Non-pigmented ciliary epithelial cell (primary cell): Measurements from ENCODE around the gene GHRH.

Experiments used
- DNase-seq: peaks from one replicate; pipeline ENCODE4 v3.0.0-alpha.2; 2010; ENCODE audit warnings: low read depth

The GHRH gene

GRCh38 chr20:37237656-37238055 lies 24.0 kb downstream of the GHRH start:
- no peak for DNase-seq

GRCh38 chr20:37236462-37236861 lies 25.2 kb downstream of the GHRH start:
- no peak for DNase-seq

- DNase-seq, result no peak
Observed at GRCh38 chr20:37235065-37235464, 26.5 kb downstream of the GHRH start.

- no peak for DNase-seq
Observed at GRCh38 chr20:37234254-37234581, 27.4 kb downstream of the GHRH start.

- DNase-seq, result no peak
Observed at GRCh38 chr20:37233548-37234253, 27.9 kb downstream of the GHRH start.

GRCh38 chr20:37231947-37232630 lies 29.5 kb downstream of the GHRH start:
- no peak for DNase-seq

GRCh38 chr20:37230200-37230599 lies 31.4 kb downstream of the GHRH start:
- no peak for DNase-seq

- no peak for DNase-seq
Observed at GRCh38 chr20:37229357-37229756, 32.3 kb downstream of the GHRH start.

- no peak for DNase-seq
Observed at GRCh38 chr20:37228656-37229055, 33.0 kb downstream of the GHRH start.

- no peak for DNase-seq
Observed at GRCh38 chr20:37228082-37228481, 33.5 kb downstream of the GHRH start.

- DNase-seq, result no peak
Observed at GRCh38 chr20:37226889-37227288, 34.7 kb downstream of the GHRH start.

- DNase-seq, result no peak
Observed at GRCh38 chr20:37225146-37225545, 36.5 kb downstream of the GHRH start.

- DNase-seq, result peak; percentile 82
Observed at GRCh38 chr20:37223053-37223452, 38.6 kb downstream of the GHRH start.

GRCh38 chr20:37222086-37222485 lies 39.5 kb downstream of the GHRH start:
- DNase-seq, result no peak

- no peak for DNase-seq
Observed at GRCh38 chr20:37220731-37221130, 40.9 kb downstream of the GHRH start.

- DNase-seq, result no peak
Observed at GRCh38 chr20:37219751-37220668, 41.6 kb downstream of the GHRH start.

GRCh38 chr20:37218976-37219375 lies 42.6 kb downstream of the GHRH start:
- no peak for DNase-seq

GRCh38 chr20:37218441-37218840 lies 43.2 kb downstream of the GHRH start:
- no peak for DNase-seq

- no peak for DNase-seq
Observed at GRCh38 chr20:37209661-37210314, 51.8 kb downstream of the GHRH start.

GRCh38 chr20:37209193-37209592 lies 52.4 kb downstream of the GHRH start:
- DNase-seq, result no peak

GRCh38 chr20:37207171-37207570 lies 54.4 kb downstream of the GHRH start:
- no peak for DNase-seq

- DNase-seq, result no peak
Observed at GRCh38 chr20:37205794-37206193, 55.8 kb downstream of the GHRH start.
